Cardiac fibroblast (primary cell): ENCODE measurements around the gene AFAP1L1.

Experiments used
- DNase-seq, 2 donors: peaks; one replicate each; pipeline versions ENCODE4 v3.0.0 to v3.0.0-alpha.2; 2010; ENCODE audit warnings: low read depth in 2 of 2
- H3K4me3 ChIP-seq, 2 donors: replicated peaks in 1 of 2; 1 replicate in 1 of 2; 2 replicates in 1 of 2; pipeline ENCODE4 v1.5.1; 2011; ENCODE audit warnings: low read depth in 2 of 2, low read length in 2 of 2, mild to moderate bottlenecking in 2 of 2, moderate library complexity in 1 of 2
- TF ChIP-seq, protein P1 (sequence below): IDR thresholded peaks from one replicate; pipeline ENCODE4 v1.5.1; 2011; ENCODE audit warnings: low read depth, mild to moderate bottlenecking, low read length, inconsistent platforms

AFAP1L1 gene

DNA sequence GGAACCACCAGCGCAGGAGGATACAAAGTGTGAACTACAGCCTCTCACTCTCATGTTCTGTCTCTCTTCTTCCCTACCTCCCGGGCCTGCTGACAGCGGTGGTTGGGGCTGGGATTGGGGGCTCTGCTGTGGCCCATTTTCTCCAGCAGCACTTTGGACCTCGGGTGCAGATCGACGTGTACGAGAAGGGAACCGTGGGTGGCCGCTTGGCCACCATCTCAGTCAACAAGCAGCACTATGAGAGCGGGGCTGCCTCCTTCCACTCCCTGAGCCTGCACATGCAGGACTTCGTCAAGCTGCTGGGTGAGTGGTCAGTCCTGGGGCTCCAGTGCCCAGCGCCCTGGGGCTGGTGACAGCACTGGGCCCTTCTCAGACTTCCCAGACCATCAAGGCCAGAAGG is 90.9 kb downstream of the AFAP1L1 start:
- H3K4me3 ChIP-seq, result no peak overlapping the region
- DNase-seq, result no peak
- TF ChIP-seq, protein P1, sequence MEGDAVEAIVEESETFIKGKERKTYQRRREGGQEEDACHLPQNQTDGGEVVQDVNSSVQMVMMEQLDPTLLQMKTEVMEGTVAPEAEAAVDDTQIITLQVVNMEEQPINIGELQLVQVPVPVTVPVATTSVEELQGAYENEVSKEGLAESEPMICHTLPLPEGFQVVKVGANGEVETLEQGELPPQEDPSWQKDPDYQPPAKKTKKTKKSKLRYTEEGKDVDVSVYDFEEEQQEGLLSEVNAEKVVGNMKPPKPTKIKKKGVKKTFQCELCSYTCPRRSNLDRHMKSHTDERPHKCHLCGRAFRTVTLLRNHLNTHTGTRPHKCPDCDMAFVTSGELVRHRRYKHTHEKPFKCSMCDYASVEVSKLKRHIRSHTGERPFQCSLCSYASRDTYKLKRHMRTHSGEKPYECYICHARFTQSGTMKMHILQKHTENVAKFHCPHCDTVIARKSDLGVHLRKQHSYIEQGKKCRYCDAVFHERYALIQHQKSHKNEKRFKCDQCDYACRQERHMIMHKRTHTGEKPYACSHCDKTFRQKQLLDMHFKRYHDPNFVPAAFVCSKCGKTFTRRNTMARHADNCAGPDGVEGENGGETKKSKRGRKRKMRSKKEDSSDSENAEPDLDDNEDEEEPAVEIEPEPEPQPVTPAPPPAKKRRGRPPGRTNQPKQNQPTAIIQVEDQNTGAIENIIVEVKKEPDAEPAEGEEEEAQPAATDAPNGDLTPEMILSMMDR, result no peak

DNA sequence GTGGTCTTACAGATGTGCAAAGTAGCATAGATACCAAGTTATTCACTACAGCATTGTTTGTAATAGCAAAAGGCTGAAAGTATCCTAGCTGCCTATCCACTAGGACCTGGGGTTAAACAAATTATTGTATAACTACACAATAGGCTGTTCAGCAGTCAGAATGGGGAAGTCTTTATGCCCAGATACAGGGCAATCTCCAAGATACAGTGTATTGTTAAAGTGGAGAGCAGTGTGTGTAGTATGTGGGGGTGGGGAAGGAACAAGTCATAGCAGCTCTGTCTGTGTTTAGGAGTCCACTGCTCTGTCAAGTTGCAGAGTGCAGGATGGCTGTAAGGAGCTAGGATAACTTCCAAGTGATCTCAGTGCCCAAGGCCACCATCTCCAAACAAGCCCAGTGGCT is 91.7 kb downstream of the AFAP1L1 start:
- H3K4me3 ChIP-seq, result no peak overlapping the region
- TF ChIP-seq, protein P1, result no peak
- DNase-seq, result no peak

DNA sequence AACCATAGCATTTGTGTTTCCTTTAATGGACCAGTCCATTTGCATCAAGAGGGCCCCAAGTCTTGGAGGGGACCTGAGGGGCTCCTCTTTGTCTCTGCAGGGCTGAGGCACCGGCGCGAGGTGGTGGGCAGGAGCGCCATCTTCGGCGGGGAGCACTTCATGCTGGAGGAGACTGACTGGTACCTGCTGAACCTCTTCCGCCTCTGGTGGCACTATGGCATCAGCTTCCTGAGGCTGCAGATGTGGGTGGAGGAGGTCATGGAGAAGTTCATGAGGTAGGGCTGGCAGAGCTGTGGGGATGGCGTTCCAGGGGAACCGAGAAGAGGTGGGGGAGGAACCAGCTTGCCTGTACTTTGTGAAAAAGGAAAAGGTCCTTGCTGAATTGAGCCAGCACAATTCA is 92.3 kb downstream of the AFAP1L1 start:
- no peak overlapping the region for H3K4me3 ChIP-seq
- DNase-seq, result no peak
- TF ChIP-seq, protein P1, result no peak

DNA sequence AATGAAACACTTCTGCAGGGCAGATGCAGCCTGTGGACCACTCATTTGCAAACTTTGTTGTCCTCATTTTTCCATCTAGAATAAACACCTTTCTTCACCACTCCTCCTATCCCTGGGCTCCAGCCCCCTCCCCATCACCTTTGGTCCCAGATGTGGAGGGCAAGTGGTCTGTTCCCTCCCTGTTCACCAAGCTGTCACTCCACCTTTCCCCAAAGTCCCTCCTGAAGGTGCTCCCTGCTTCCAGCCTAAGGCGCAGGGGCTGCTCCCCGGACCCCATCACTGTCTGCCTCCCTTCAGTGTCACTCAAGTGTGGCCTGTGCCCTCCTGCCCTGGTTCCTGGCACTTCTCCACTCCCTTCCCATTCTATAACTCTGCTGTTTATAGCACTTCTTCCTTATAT is 93.1 kb downstream of the AFAP1L1 start:
- no peak overlapping the region for H3K4me3 ChIP-seq
- DNase-seq, result no peak
- TF ChIP-seq, protein P1, result no peak

DNA sequence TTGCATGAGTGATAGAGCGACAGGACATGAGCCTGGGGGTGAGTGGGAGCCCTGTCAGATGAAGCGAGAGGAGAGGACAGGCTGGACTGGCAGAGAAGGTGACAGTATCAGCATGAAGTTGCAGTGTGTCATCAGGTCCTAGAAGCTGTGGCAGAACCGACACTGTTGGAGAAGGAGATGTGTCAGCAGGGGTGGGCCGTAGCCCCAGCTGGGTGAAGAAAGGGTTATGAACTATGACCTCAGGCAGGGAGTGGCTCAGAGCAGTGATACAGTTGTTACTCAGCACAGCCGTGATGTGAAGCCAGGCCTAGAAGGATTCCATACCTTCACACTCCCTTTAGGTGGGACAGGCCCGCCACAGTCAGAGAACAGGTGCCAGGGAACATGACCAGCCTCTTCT is 93.8 kb downstream of the AFAP1L1 start:
- TF ChIP-seq, protein P1, result no peak
- no peak for DNase-seq
- H3K4me3 ChIP-seq, result no peak overlapping the region

DNA sequence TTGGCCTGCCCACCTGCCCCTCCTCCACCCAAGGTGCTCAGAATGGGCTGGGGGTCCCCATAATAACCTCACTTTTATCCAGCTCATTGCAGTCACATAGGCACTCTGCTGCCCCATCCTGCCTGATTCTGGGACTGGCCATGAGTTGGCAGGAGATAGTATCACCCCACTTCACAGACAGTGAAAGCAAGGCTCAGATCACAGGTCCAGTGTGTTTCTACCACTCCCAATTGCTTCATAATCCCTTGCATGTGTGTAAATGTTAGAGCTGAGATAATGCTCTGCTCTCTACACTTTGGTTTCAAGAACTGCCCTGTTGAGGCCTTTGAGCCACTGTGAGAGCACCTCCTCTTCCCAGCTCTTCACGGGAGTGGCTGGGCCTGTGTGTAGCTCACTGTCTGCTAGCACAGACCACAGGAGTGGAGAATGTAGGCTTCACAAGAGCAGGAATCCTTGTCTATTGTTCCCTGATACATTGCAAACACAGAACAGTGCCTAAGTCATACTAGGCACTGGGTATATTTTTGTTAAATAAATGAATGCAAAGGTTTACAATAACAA is 94.6 kb downstream of the AFAP1L1 start:
- TF ChIP-seq, protein P1, result no peak
- no peak for DNase-seq
- H3K4me3 ChIP-seq, result no peak overlapping the region
